K562 (cell line): ENCODE data around the gene DOCK7. TPM values are rescaled to one million over a fixed set of nuclear protein-coding genes. Genes with fewer than 3 reads are reported as not detected.

Experiments used
- ZNF79 ChIP-seq: fragments of 250-450 bp; sonication (Bioruptor Pico); IDR thresholded peaks from 2 replicates; pipeline ENCODE4 v1.4.0; 2020; ENCODE audit warnings: low read depth, mild to moderate bottlenecking, moderate library complexity
- polyA plus RNA-seq, 8 experiments: library from polyadenylated mRNA; depleted of rRNA in 4 of 8; stranded (reverse) in 5 of 8; unstranded in 3 of 8; fragments of >200 nt; fragmentation: Nextera tagmentation in 2 of 8; fragmentation: Illumina TruSeq in 1 of 8; extraction: Ambion mirVana in 2 of 8; extraction: Trizol in 1 of 8; gene quantifications; 2 replicates each; pipeline versions ENCODE4 v1.2.1 to v1.2.3, GENCODE V29; 2011 to 2014; ENCODE audit warnings: inconsistent platforms in 1 of 8, missing spikeins in 1 of 8
- total RNA-seq, 7 experiments: library from RNA; depleted of rRNA in 6 of 7; stranded (reverse); fragments of >200 nt in 6 of 7; fragmentation: Illumina TruSeq in 2 of 7; extraction: Trizol in 2 of 7; gene quantifications; 2 replicates each; pipeline versions ENCODE4 v1.2.1 to v1.2.3, GENCODE V29; 2011 to 2021; ENCODE audit warnings: low replicate concordance in 1 of 7
- TF ChIP-seq, protein P1 (sequence below), 2 experiments: fragments of 450-650 bp in 1 of 2; sonication (generic) in 1 of 2; formaldehyde crosslinking in 1 of 2; IDR thresholded peaks; 2 replicates each; pipeline versions ENCODE4 v1.7.1 to v1.9.0; 2016 to 2022; ENCODE audit warnings: inconsistent platforms in 1 of 2, mild to moderate bottlenecking in 1 of 2, missing genetic modification reagents in 1 of 2

DOCK7 gene
- total and polyA plus RNA-seq, 9 of the 15 experiments (the other 6 are each of a cell fraction or from before 2014, with no cell fraction given): 4.9 to 35.1 (median 12.6) TPM

DNA sequence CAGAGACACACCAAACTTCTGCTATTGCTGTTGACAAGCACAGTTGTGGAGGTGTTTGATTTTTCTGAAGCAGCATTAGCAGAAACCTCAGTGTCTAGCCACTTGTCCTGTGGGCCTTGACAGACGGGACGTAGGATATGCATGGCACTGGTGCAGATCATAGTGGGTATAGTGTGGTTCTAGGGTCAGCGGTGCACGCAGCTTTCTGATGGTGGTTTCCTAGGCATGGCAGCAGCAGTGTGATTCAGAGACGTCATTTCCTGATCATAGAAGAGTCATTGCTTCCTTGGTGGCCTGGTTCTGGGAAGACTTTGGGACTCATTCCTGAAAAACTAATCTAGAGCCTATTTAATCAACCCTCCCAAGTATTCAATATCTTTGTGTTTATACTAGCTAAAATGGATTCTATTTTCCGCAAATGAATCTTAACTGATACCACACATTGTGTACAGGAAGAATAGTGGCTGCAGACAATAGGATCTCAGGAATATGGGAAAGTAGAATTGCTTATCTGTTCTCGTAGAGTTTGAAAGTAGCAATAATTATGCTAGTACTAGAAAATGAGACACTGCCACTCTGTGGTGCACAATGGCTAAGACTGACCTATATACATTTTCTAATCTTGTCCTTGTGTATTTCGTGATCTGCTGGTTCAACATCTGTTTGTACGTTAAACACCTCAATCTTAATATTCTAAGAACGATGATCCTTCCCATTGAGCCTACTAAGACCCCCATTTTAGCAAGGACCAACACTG, 254.1 kb downstream of the DOCK7 start (continued):
- TF ChIP-seq, protein P1, sequence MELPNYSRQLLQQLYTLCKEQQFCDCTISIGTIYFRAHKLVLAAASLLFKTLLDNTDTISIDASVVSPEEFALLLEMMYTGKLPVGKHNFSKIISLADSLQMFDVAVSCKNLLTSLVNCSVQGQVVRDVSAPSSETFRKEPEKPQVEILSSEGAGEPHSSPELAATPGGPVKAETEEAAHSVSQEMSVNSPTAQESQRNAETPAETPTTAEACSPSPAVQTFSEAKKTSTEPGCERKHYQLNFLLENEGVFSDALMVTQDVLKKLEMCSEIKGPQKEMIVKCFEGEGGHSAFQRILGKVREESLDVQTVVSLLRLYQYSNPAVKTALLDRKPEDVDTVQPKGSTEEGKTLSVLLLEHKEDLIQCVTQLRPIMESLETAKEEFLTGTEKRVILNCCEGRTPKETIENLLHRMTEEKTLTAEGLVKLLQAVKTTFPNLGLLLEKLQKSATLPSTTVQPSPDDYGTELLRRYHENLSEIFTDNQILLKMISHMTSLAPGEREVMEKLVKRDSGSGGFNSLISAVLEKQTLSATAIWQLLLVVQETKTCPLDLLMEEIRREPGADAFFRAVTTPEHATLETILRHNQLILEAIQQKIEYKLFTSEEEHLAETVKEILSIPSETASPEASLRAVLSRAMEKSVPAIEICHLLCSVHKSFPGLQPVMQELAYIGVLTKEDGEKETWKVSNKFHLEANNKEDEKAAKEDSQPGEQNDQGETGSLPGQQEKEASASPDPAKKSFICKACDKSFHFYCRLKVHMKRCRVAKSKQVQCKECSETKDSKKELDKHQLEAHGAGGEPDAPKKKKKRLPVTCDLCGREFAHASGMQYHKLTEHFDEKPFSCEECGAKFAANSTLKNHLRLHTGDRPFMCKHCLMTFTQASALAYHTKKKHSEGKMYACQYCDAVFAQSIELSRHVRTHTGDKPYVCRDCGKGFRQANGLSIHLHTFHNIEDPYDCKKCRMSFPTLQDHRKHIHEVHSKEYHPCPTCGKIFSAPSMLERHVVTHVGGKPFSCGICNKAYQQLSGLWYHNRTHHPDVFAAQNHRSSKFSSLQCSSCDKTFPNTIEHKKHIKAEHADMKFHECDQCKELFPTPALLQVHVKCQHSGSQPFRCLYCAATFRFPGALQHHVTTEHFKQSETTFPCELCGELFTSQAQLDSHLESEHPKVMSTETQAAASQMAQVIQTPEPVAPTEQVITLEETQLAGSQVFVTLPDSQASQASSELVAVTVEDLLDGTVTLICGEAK (IDR thresholded peaks at IDR 0.05): no peak
- TF ChIP-seq, protein P1 (CRISPR knock-in tag; IDR thresholded peaks at IDR 0.05): no peak
- TF ChIP-seq ZNF79 (CRISPR knock-in tag): no peak
